ENCODE measurements around the gene NDUFA8. TPM values are rescaled to one million over a fixed set of nuclear protein-coding genes. Genes with fewer than 3 reads are reported as not detected.

The NDUFA8 gene
- total RNA-seq, 1 experiment from 2014 or later, result 70.7 TPM

DNA sequence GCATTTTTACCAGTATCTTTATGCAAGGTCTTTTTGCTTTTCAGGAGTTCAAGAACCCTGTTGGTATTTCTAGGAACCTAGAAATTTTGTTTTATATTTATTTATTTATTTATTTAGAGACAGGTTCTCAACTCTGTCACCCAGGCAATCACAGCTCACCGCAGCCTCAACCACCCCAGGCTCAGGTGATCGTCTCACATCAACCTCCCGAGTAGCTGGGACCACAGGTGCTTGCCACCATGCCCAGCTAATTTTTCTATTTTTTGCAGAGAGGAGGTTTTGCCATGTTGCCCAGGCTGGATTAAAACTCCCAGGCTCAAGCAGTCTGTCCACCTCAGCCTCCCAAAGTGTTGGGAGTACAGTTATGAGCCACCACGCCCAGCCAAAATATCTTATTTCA lies 36.3 kb upstream of the NDUFA8 start:
- ChIA-PET POLR2A (no interaction called here), CTCF (no interaction called here)
- H3K27me3 Mint-ChIP-seq (ENCODE audit: low read depth), result no peaks in the 10 kb centered on the region
- no peak overlapping the region for H3K27ac Mint-ChIP-seq
- TF ChIP-seq SP1 (CRISPR knock-in tag; conservative IDR thresholded peaks at IDR 0.05), result no peak
- peaks cover 23% of the 10 kb centered on the region for H3K4me1 Mint-ChIP-seq
- ATAC-seq (no peak), DNase-seq (ENCODE audit: low spot score) (no peak)
- no peak overlapping the region for H3K4me3 Mint-ChIP-seq
- H3K36me3 Mint-ChIP-seq, result no peaks in the 10 kb centered on the region
- no peaks in the 10 kb centered on the region for H3K9me3 Mint-ChIP-seq

DNA sequence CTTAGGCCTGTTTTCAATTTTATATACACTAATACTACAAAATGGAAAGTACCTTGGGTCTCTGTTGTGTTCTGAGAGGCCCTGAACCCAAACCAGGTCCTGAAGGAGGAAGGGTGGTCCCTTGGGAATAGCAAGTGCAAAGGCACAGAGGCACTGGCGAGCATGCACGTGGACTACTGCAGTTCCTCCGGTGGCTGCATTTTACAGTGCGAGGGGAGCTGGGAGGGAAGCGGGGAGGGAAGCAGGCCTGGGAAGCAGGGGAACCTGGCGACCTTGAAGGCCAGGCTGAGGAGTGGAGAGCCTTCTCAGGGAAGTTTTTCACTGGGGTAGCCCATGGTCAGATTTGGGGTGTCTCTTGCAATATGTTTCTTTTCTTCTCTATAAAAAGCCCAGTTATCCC lies 34.1 kb upstream of the NDUFA8 start:
- Mint-ChIP-seq H3K9me3 (no peaks in the 10 kb centered on the region), H3K27ac (no peak overlapping the region), H3K36me3 (no peaks in the 10 kb centered on the region), H3K27me3 (ENCODE audit: low read depth) (no peaks in the 10 kb centered on the region), H3K4me1 (peaks cover 20% of the 10 kb centered on the region), H3K4me3 (no peak overlapping the region)
- ChIA-PET POLR2A (interaction anchor here (1.0 kb wide), 1 partner anchor 56 kb away, joined by 3 read pairs; no protein-coding TSS in a partner anchor), CTCF (interaction anchor here (0.8 to 4.0 kb wide), 2 partner anchors 68 to 70 kb away, joined by 4 to 26 read pairs; no protein-coding TSS in a partner anchor)
- TF ChIP-seq ZNF317 (CRISPR knock-in tag; IDR thresholded peaks at IDR 0.05; ENCODE audit: borderline replicate concordance, low read depth) (no peak), ETV6 (CRISPR knock-in tag; IDR thresholded peaks at IDR 0.05) (no peak), NFYB (CRISPR knock-in tag; conservative IDR thresholded peaks at IDR 0.05; ENCODE audit: low read depth) (no peak), ZNF121 (CRISPR knock-in tag; IDR thresholded peaks at IDR 0.05) (no peak), ZNF416 (CRISPR knock-in tag; IDR thresholded peaks at IDR 0.05) (no peak), NR2C2 (CRISPR knock-in tag; IDR thresholded peaks at IDR 0.05) (no peak), ZBTB21 (CRISPR knock-in tag; IDR thresholded peaks at IDR 0.05; ENCODE audit: borderline replicate concordance) (no peak), NR1H2 (CRISPR knock-in tag; IDR thresholded peaks at IDR 0.05) (no peak), FOXJ3 (CRISPR knock-in tag; IDR thresholded peaks at IDR 0.05; ENCODE audit: borderline replicate concordance) (no peak), NFE2L1 (CRISPR knock-in tag; IDR thresholded peaks at IDR 0.05) (no peak), IRF2 (CRISPR knock-in tag; IDR thresholded peaks at IDR 0.05; ENCODE audit: borderline replicate concordance, low read depth) (no peak), ZNF396 (CRISPR knock-in tag; IDR thresholded peaks at IDR 0.05; ENCODE audit: borderline replicate concordance) (no peak)
- TF ChIP-seq, protein P1, sequence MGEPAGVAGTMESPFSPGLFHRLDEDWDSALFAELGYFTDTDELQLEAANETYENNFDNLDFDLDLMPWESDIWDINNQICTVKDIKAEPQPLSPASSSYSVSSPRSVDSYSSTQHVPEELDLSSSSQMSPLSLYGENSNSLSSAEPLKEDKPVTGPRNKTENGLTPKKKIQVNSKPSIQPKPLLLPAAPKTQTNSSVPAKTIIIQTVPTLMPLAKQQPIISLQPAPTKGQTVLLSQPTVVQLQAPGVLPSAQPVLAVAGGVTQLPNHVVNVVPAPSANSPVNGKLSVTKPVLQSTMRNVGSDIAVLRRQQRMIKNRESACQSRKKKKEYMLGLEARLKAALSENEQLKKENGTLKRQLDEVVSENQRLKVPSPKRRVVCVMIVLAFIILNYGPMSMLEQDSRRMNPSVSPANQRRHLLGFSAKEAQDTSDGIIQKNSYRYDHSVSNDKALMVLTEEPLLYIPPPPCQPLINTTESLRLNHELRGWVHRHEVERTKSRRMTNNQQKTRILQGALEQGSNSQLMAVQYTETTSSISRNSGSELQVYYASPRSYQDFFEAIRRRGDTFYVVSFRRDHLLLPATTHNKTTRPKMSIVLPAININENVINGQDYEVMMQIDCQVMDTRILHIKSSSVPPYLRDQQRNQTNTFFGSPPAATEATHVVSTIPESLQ (CRISPR knock-in tag; IDR thresholded peaks at IDR 0.05), result no peak
- TF ChIP-seq, protein P2, sequence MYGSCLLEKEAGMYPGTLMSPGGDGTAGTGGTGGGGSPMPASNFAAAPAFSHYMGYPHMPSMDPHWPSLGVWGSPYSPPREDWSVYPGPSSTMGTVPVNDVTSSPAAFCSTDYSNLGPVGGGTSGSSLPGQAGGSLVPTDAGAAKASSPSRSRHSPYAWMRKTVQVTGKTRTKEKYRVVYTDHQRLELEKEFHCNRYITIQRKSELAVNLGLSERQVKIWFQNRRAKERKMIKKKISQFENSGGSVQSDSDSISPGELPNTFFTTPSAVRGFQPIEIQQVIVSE (CRISPR knock-in tag; IDR thresholded peaks at IDR 0.05; ENCODE audit: borderline replicate concordance), result no peak
- TF ChIP-seq, protein P3, sequence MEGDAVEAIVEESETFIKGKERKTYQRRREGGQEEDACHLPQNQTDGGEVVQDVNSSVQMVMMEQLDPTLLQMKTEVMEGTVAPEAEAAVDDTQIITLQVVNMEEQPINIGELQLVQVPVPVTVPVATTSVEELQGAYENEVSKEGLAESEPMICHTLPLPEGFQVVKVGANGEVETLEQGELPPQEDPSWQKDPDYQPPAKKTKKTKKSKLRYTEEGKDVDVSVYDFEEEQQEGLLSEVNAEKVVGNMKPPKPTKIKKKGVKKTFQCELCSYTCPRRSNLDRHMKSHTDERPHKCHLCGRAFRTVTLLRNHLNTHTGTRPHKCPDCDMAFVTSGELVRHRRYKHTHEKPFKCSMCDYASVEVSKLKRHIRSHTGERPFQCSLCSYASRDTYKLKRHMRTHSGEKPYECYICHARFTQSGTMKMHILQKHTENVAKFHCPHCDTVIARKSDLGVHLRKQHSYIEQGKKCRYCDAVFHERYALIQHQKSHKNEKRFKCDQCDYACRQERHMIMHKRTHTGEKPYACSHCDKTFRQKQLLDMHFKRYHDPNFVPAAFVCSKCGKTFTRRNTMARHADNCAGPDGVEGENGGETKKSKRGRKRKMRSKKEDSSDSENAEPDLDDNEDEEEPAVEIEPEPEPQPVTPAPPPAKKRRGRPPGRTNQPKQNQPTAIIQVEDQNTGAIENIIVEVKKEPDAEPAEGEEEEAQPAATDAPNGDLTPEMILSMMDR (IDR thresholded peaks at IDR 0.05), result no peak
- TF ChIP-seq, protein P4, sequence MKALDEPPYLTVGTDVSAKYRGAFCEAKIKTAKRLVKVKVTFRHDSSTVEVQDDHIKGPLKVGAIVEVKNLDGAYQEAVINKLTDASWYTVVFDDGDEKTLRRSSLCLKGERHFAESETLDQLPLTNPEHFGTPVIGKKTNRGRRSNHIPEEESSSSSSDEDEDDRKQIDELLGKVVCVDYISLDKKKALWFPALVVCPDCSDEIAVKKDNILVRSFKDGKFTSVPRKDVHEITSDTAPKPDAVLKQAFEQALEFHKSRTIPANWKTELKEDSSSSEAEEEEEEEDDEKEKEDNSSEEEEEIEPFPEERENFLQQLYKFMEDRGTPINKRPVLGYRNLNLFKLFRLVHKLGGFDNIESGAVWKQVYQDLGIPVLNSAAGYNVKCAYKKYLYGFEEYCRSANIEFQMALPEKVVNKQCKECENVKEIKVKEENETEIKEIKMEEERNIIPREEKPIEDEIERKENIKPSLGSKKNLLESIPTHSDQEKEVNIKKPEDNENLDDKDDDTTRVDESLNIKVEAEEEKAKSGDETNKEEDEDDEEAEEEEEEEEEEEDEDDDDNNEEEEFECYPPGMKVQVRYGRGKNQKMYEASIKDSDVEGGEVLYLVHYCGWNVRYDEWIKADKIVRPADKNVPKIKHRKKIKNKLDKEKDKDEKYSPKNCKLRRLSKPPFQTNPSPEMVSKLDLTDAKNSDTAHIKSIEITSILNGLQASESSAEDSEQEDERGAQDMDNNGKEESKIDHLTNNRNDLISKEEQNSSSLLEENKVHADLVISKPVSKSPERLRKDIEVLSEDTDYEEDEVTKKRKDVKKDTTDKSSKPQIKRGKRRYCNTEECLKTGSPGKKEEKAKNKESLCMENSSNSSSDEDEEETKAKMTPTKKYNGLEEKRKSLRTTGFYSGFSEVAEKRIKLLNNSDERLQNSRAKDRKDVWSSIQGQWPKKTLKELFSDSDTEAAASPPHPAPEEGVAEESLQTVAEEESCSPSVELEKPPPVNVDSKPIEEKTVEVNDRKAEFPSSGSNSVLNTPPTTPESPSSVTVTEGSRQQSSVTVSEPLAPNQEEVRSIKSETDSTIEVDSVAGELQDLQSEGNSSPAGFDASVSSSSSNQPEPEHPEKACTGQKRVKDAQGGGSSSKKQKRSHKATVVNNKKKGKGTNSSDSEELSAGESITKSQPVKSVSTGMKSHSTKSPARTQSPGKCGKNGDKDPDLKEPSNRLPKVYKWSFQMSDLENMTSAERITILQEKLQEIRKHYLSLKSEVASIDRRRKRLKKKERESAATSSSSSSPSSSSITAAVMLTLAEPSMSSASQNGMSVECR (CRISPR knock-in tag; IDR thresholded peaks at IDR 0.05; ENCODE audit: borderline replicate concordance), result no peak
- TF ChIP-seq, protein P5, sequence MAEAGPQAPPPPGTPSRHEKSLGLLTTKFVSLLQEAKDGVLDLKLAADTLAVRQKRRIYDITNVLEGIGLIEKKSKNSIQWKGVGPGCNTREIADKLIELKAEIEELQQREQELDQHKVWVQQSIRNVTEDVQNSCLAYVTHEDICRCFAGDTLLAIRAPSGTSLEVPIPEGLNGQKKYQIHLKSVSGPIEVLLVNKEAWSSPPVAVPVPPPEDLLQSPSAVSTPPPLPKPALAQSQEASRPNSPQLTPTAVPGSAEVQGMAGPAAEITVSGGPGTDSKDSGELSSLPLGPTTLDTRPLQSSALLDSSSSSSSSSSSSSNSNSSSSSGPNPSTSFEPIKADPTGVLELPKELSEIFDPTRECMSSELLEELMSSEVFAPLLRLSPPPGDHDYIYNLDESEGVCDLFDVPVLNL (CRISPR knock-in tag; IDR thresholded peaks at IDR 0.05; ENCODE audit: borderline replicate concordance, low read depth), result no peak
- TF ChIP-seq, protein P6, sequence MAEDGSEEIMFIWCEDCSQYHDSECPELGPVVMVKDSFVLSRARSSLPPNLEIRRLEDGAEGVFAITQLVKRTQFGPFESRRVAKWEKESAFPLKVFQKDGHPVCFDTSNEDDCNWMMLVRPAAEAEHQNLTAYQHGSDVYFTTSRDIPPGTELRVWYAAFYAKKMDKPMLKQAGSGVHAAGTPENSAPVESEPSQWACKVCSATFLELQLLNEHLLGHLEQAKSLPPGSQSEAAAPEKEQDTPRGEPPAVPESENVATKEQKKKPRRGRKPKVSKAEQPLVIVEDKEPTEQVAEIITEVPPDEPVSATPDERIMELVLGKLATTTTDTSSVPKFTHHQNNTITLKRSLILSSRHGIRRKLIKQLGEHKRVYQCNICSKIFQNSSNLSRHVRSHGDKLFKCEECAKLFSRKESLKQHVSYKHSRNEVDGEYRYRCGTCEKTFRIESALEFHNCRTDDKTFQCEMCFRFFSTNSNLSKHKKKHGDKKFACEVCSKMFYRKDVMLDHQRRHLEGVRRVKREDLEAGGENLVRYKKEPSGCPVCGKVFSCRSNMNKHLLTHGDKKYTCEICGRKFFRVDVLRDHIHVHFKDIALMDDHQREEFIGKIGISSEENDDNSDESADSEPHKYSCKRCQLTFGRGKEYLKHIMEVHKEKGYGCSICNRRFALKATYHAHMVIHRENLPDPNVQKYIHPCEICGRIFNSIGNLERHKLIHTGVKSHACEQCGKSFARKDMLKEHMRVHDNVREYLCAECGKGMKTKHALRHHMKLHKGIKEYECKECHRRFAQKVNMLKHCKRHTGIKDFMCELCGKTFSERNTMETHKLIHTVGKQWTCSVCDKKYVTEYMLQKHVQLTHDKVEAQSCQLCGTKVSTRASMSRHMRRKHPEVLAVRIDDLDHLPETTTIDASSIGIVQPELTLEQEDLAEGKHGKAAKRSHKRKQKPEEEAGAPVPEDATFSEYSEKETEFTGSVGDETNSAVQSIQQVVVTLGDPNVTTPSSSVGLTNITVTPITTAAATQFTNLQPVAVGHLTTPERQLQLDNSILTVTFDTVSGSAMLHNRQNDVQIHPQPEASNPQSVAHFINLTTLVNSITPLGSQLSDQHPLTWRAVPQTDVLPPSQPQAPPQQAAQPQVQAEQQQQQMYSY (CRISPR knock-in tag; IDR thresholded peaks at IDR 0.05), result no peak
- TF ChIP-seq, protein P7, sequence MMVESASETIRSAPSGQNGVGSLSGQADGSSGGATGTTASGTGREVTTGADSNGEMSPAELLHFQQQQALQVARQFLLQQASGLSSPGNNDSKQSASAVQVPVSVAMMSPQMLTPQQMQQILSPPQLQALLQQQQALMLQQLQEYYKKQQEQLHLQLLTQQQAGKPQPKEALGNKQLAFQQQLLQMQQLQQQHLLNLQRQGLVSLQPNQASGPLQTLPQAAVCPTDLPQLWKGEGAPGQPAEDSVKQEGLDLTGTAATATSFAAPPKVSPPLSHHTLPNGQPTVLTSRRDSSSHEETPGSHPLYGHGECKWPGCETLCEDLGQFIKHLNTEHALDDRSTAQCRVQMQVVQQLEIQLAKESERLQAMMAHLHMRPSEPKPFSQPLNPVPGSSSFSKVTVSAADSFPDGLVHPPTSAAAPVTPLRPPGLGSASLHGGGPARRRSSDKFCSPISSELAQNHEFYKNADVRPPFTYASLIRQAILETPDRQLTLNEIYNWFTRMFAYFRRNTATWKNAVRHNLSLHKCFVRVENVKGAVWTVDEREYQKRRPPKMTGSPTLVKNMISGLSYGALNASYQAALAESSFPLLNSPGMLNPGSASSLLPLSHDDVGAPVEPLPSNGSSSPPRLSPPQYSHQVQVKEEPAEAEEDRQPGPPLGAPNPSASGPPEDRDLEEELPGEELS (CRISPR knock-in tag; IDR thresholded peaks at IDR 0.05), result no peak
- ATAC-seq, result no peak
- no peak for DNase-seq (ENCODE audit: low spot score)

Measured in WTC11 (cell line).